NCI-H524 (cell line): Measurements from ENCODE around the gene SEMA7A.

Source experiments
- DNase-seq, 2 experiments: peaks; one replicate each; lab custom pipeline; 2025; lab: John Stamatoyannopoulos, UW

Gene SEMA7A

DNA sequence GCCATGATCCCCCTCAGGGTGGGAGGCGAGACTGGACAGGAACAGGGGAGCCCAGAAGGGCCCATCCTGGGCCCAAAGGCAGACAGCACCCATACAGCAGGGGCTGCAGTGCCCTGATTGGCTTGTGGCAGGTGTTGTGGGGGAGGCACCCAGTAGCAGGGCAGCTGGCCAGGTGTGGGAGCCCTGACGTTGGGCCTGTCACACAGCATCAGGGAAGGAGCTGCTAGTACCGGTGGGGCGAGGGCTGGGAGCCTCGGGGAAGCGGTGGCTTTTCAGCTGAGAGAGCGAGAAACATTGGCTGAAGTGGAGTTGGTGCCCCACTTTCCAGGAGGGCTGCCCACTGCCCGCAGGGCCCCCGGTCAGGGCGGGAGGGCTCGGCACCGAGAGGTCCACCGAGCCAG is 46.6 kb downstream of the SEMA7A start:
- DNase-seq: no peak

DNA sequence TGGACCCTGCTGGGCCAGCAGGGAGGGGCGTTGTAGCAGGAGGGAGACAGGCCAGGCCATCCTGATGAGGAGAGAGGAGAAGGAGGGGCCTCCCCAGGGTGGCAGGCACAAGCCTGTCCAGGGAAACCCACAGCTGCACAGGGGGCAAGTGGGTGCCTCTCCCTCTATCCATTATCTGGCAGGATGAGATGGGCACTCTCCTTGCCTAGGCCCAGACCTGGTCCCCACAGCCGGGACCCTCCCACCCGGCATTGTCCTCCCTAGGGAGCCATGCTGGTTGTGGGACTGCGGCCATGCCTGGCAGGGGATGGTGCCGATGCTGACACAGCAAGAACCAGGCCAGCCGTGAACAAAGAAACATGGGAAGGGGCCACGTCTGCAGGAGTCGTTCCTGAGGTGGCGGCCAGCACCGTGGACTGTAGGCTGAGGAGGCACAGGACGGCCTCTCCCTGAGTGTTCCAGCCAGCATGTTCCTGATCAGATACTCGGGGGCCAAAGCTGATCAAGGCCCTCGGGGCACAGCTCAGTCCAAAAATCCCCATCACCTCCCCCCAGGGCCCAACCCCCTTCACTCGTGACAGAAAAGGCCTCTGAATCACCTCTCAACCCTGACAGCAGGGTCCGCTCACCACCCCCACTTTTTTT is 47.1 kb downstream of the SEMA7A start:
- DNase-seq: no peak

- peak in 1 of 2 experiments; percentile 38 for DNase-seq
Measured at GRCh38 chr15:74385733-74386132, 48.0 kb downstream of the SEMA7A start.

- DNase-seq: no peak
Measured at GRCh38 chr15:74384881-74385643, 48.7 kb downstream of the SEMA7A start.

- DNase-seq: no peak
Measured at GRCh38 chr15:74384566-74384880, 49.2 kb downstream of the SEMA7A start.

DNA sequence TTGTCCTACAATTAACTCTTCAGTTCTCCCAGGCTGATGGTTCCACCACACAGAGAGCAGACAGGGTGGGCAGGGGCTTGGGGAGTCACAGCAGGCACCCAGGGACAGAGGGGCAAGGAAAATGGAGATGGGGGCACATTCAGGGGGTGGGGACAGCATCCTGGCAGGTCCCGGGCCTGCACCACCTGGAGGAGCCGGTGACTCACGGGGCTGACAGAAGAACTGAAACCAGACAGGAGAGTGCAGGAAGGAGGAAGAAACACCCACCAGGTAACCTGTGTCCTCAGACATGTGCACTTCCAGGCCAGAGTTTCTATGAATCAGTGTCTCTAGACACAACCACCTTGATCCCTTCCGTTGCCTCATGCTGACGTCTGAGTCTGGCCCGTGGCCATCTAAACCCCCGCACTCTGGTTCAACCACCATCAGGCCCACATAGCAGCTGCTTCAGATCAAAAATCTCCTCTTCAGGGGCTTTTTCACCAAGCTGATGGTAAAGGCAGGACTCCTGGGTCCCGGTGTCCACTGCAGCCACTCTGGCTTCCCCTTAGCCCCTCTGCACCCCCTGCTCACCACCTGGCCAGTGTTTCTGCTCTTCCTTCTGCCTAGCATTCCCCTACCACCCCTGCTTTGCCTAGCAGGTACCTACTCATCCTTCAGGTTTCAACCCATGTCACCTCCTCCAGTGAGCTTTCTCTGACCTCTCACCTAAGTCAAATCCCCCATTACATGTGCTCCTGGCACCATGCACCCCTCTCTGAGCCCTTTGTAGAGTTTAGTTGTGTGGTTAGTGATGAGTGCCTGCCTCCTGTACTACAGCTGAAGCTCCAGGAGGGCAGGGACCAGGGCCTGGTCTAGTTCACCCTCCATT is 49.8 kb downstream of the SEMA7A start:
- no peak for DNase-seq

GRCh38 chr15:74383286-74383685 is 50.5 kb downstream of the SEMA7A start:
- DNase-seq: no peak

DNA sequence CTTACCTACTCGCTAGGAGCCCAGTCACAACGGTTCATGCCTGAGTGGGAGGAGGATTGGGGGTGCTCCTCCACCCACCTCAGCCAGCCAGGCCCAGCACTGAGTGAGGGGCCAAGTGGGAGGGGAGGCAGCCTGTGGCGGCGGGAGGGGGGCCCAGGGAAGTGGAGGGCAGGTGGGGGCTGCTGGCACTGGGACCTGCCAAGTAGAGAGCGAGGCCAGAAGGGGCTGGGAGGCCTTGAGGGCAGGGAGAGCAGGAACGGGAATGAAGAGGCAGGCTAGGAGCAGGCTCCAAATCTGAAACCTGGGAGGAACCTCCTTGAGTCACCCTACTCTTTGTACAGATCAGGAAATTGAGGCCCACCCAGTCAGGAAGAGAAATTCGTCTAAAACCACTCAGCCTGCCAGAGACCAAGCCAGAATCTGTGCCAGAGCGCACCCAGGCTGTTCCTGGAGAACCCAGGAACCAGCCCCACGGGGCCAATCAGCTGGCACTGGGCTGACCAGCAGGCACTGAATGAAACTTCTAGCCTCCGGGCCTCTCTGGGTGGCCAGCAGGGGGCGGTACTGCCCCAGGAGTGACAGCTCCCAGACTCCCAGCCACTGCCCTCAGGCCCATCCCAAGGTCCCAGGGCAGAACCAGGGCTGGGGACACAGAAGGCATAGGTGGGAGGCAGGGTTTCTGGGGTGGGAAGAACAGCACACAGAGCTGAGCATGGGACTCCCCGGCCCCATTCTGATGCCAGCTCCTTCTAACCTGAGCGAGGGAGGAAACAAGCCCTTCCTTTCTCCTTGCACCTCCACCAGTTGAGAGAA is 51.5 kb downstream of the SEMA7A start:
- DNase-seq: peak; percentile 36 to 83

DNA sequence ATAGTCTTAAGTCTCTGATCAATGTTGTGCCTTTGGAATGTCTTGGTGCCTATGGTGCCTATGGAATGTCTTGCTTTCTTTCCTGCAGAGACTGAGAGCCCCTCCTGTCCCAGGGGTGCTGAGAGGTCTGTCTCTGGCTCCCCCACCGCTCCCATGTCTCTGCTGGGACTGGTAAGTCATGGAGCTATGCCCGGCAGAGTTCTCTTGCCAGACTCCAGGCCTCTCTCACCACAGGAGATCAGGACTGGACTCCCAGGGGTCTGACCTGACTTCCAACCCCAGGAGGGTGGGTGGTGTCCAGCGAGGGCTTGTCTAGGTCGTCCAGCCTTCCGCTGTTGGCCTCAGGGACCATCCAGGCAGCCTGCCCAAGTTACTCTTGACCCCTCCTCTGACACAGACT is 52.3 kb downstream of the SEMA7A start:
- DNase-seq: no peak

- DNase-seq: no peak
Measured at GRCh38 chr15:74381190-74381453, 52.6 kb downstream of the SEMA7A start.

DNA sequence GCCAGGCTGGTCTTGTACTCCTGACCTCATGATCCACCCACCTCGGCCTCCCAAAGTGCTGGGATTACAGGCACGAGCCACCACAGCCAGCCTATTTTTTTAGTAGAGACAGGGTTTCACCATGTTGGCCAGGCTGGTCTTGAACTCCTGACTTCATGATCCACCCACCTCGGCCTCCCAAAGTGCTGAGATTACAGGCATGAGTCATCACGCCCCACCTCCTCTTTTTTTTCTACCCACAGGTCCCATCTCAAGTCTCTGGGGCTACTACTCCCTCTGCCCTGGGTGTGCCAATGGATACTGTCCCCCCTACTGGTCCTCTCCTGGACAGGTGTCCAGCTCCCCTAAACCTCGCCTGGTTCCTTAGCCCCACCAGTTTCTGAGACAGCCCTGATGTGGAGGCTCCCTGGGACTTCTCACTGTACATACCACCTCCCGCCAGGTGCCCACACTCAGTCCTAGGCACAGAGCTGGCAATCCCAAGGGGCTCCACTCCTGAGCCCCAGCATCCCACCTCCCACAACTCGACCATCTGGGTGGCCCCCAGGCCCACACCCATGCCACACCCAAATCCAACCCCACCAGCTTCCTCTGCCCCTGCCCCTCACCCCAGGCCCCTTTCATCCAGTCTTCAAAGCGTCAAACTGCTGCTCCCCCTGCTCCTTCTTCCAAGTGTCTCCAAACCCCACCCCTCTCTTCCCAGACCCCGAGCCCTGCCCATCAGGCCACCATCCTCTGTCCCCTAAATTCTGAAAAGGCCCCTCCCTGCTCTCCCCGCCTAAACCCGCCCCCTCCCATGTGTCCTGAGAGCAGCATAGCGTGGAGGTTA is 53.2 kb downstream of the SEMA7A start:
- DNase-seq: no peak

- DNase-seq: no peak
Measured at GRCh38 chr15:74378848-74379247, 54.9 kb downstream of the SEMA7A start.

- DNase-seq: no peak
Measured at GRCh38 chr15:74377831-74378766, 55.7 kb downstream of the SEMA7A start.

DNA sequence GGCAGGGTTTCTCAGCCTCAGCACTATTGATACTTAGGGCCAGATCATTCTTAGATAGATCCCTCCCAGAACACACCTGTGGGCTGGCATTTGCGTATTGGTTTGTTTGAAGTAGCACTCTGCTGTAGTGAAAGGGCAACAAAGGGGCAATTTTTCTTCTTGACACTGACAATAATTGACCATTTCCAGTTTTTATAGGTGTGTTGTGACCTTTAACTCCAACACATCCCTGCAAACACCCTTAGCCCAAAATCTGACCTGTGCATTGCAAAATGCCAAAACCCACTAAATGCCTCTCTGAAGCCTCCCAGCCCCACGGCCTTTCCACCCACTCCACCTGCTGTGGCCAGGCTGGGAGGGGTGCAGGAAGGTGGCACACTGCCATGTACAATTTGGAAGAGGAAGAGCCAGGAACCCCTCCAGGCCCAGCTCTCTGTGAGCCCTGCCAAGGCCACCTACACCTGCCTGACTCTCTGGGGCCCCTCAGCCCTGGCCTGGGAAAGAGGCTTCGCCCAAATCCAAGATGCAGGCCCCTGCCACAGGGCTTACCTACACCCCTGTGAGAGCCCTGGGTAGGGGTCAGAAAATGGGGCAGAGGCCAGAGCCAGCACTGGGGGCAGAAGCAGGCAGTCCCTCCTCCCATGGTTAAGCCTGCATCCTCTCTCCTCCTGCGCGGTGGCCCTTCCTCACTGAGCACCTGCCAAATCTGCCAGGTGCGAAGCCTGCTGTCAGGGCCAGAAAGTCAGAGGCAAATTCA is 56.8 kb downstream of the SEMA7A start:
- no peak for DNase-seq

DNA sequence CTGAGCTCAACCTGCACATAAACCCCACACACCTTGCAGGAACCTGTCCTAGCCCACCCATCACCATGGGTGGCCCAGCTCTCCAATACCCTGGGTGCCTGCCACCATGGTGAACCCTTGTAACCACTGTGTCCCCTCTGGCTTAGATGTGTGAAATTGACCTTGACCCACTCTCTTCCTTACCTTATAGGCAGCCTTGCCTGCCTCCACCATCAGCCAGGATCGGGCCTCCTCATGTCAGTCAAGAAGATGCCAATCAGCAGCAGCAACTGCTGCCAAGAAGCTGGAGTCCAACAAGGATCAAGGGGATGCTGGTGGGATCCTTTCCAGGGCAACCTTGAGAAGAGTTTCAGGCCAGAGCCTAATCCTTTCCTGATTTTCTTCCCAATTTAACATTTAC is 57.5 kb downstream of the SEMA7A start:
- no peak for DNase-seq

DNA sequence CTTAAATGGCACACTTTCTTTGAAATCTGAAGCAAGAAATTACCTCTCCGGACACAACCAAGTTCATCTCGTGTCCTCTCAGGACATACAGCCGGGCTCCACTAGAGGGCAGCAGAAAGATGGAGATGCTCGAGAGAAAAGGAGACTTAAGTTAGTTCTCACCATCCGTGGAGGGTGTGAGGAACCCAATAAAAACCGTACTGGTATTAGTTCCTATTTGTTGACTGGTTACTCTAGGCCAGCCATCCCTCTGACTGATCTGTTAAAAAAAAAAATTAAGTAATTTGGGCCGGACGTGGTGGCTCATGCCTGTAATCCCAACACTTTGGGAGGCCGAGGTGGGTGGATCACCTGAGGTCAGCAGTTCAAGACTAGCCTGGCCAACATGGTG is 58.5 kb downstream of the SEMA7A start:
- peak; percentile 81 to 92 for DNase-seq

- peak; percentile 36 to 56 for DNase-seq
Measured at GRCh38 chr15:74374648-74375302, 59.0 kb downstream of the SEMA7A start.

DNA sequence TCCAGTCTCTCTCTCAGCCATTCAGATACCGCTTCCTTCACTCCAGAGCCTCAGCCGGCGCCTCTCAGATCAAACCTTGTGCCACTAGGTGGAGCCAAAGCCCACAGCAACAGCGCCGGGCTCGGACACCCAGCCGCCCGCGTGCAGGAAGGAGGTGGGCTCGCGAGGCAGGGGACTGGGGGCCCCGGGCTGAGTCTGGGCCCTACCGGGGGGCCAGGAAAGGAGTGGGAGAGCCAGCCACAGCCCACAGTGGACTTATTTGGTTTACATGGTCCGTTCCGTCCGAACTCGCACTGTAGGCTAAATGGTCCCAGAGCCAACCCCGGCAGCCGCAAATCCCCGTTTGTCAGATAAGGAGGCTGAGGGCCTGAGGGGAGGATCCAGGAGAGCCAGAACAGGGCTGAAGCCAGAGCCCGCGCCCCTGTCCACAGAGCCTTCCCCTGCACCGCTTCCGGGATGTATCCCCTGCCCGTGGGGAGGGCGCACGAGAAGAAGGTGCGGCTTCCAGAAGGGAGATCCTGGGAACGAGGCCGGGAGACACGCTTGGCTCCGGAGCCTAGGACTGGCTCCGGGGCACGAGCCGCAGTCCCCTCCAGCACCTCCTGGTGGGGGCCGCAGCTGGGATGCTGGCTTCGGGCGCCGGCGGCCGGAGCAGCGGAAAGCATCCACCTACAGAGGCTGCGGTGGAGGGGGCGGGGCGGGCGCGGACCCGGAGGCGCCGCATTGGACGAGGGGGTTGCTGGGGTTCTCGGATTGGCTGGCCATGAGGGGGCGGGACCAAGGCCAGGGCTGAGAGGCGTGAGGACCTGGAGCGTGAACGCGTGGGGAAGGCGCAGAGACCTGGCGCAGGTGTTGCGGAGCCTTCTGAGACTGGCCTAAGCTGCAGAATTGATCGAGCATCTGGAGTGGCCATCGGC is 59.8 kb downstream of the SEMA7A start:
- peak; percentile 93 to 95 for DNase-seq
